Gastroesophageal sphincter (tissue), 4 donors: ENCODE results near the gene PLEKHA7. TPM values are rescaled to one million over a fixed set of nuclear protein-coding genes. Genes with fewer than 3 reads are reported as not detected.
A peak's percentile ranks its signal among the peaks of the same experiment; 100 is the strongest.

ENCODE experiments used
- ATAC-seq: fragments of 150-250 bp; one replicate; pipeline ENCODE4 v1.9.1; 2016; ENCODE audit warnings: mild to moderate bottlenecking, moderate library complexity
- H3K27ac ChIP-seq, 4 donors: fragments of 200-600 bp; sonication (generic) in 3 of 4; 1 replicate in 3 of 4; 2 replicates in 1 of 4; pipeline ENCODE4 v1.5.1; 2016 to 2019
- H3K27me3 ChIP-seq: fragments of 200-600 bp; sonication (generic); one replicate; pipeline ENCODE4 v1.5.1; 2019
- H3K36me3 ChIP-seq, 2 donors: fragments of 200-600 bp; sonication (generic); one replicate each; pipeline ENCODE4 v1.5.1; 2019; ENCODE audit warnings: control low read depth in 1 of 2
- H3K4me1 ChIP-seq, 3 donors: fragments of 200-600 bp; sonication (generic); 1 replicate in 2 of 3; 2 replicates in 1 of 3; pipeline ENCODE4 v1.5.1; 2016 to 2019; ENCODE audit warnings: control low read depth in 2 of 3
- H3K4me3 ChIP-seq, 2 donors: fragments of 200-600 bp; sonication (generic); one replicate each; pipeline ENCODE4 v1.5.1; 2019; ENCODE audit warnings: mild to moderate bottlenecking in 1 of 2, moderate library complexity in 1 of 2
- H3K9me3 ChIP-seq, 3 donors: fragments of 200-600 bp; sonication (generic); one replicate each; pipeline ENCODE4 v1.5.1; 2017 to 2019; ENCODE audit warnings: control low read depth in 2 of 3
- CTCF ChIP-seq, 4 experiments: fragments of 200-600 bp in 2 of 4; fragments of 450-650 bp in 2 of 4; sonication (generic) in 1 of 4; IDR thresholded peaks; one replicate each; pipeline ENCODE4 v1.5.1; 2017 to 2019; ENCODE audit warnings: antibody characterized with exemption in 4 of 4, mild to moderate bottlenecking in 2 of 4, moderate library complexity in 2 of 4
- EP300 ChIP-seq: sonication (generic); formaldehyde crosslinking; IDR thresholded peaks from one replicate; pipeline ENCODE4 v1.6.1; 2017; ENCODE audit warnings: antibody characterized with exemption, mild to moderate bottlenecking
- POLR2A ChIP-seq, 2 donors: fragments of 450-650 bp; IDR thresholded peaks; one replicate each; pipeline ENCODE4 v1.6.1; 2017; ENCODE audit warnings: antibody characterized with exemption in 2 of 2, mild to moderate bottlenecking in 2 of 2, moderate library complexity in 1 of 2
- POLR2AphosphoS5 ChIP-seq: sonication (generic); formaldehyde crosslinking; IDR thresholded peaks from one replicate; pipeline ENCODE4 v1.6.1; 2017; ENCODE audit warnings: antibody characterized with exemption
- WGBS, 2 donors: methylation state at CpG; one replicate each; pipeline ENCODE4 v1.1.5; 2018; ENCODE audit warnings: low coverage in 1 of 2; 5-methylcytosine and 5-hydroxymethylcytosine counted together
- total RNA-seq, 4 donors: library from RNA; depleted of rRNA; stranded (reverse); fragments of >200 nt; gene quantifications; one replicate each; pipeline ENCODE4 v1.1.0, GENCODE V29; 2016

Gene PLEKHA7
- total RNA-seq, 4 donors from 2014 or later, result 8.6 to 13.2 (median 12.2) TPM

DNA sequence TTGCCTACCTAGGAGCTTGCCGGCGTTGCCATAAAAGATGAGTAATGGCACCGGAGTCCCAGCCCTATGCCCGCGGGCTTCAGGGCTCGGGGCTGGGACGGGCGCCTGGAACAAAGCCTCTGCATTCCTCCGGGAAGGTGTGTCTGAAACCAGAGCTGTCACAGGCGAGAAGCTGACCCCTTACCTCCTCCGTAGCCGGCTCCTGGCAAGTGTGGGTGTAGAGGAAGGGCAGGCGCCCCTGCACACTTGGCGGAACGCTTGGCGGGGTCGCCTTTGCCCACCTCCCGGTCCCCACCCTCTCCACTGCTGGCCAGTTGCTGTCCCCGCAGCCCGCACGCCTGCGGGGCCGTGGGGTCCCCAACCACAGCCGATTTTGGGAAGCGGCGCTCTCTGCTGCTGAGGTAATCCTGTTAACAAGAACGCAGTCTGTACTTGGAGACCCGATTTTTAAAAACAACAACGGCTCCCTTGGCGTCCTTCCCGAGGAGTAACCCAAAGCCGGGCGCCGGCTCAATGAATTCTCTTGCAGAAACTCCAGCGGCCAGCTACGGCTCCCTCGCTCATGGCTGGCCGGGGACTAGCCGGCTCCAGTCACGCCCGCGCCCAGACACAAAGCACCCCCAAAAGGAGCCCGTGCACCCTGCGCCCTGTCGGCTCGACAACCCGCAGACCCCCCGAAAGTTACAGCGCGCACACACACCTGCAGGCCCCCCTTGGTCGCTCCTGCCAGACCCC, 89.2 kb downstream of the PLEKHA7 start:
- Histone ChIP-seq H3K27me3 (no peaks in the 10 kb centered on the region), H3K4me1 (peaks cover 0 to 31% (median 10%) of the 10 kb centered on the region in 3 donors), H3K27ac (peak overlapping the region in 2 of 4 donors; percentile 58 to 74), H3K36me3 (no peaks in the 10 kb centered on the region), H3K9me3 (no peaks in the 10 kb centered on the region), H3K4me3 (peak overlapping the region; percentile 46 to 62)
- WGBS, 2 donors, result 0% methylated on average over 3 of the region's 51 CpGs; no CpG with 5 or more reads in 1 of the 2 donors
- ATAC-seq, result peak; percentile 53
- no peak for TF ChIP-seq EP300
- TF ChIP-seq CTCF (IDR thresholded peaks at IDR 0.05), result no peak
- peak; percentile 5 for TF ChIP-seq POLR2AphosphoS5

DNA sequence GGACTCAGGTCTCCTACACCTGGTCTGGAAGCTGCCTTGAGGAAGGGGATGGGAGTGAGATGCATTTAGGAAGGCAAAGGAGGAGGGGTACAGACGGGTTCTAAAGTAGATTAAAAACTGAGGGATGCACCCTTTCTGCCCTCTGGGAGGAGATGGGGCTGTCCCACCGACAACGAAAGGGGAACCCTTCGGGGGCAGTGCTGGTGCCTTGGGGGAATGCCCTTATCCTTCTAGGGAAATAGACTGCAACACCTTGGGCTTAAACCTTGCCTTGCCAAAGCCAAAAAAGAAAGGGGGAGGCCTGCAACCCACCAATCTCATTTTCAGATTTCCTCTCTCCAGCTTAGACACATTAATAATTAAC, 89.8 kb downstream of the PLEKHA7 start:
- WGBS, 2 donors, result 20 to 53% methylated on average over 1 to 4 of the region's 4 CpGs
- H3K4me1 ChIP-seq, result peaks cover 0 to 31% (median 10%) of the 10 kb centered on the region in 3 donors

DNA sequence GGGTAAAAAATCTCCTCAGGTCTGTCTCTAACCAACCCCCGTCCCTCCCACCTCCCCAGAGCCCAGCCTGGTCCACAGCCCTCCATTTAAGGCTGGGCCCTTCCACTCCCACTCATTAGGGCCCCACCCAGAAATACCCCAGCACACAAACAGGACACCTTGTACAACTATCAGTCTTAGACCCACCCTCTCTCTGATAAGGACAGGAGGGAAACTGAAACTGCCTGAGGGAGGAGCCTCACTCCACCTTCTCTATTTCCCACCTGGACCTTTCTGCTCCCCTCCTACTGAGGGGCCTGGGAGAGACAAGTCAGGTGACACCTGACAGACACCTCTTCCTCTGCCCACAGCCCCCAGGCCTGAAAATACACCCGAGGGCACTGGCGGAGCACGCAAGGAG, 90.2 kb downstream of the PLEKHA7 start:
- H3K4me1 ChIP-seq, result peaks cover 0 to 31% (median 10%) of the 10 kb centered on the region in 3 donors
- 40 to 100% methylated on average over 1 of the region's 4 CpGs for WGBS, 2 donors
- no peaks in the 10 kb centered on the region for H3K9me3 ChIP-seq
- TF ChIP-seq POLR2A (IDR thresholded peaks at IDR 0.05), result no peak
- TF ChIP-seq POLR2AphosphoS5, result no peak
- TF ChIP-seq CTCF (IDR thresholded peaks at IDR 0.05), result no peak
- TF ChIP-seq EP300, result no peak
- no peak for ATAC-seq
- H3K27ac ChIP-seq, result peak overlapping the region in 1 of 4 donors; percentile 74
- no peaks in the 10 kb centered on the region for H3K27me3 ChIP-seq
- no peaks in the 10 kb centered on the region for H3K36me3 ChIP-seq
- peak overlapping the region in 1 of 2 donors; percentile 62 for H3K4me3 ChIP-seq

More for the DNA sequence above, 89.8 kb downstream of the PLEKHA7 start:
- TF ChIP-seq CTCF (IDR thresholded peaks at IDR 0.05), result no peak
- no peak for TF ChIP-seq POLR2AphosphoS5
- TF ChIP-seq EP300, result no peak
- Histone ChIP-seq H3K27ac (peak overlapping the region in 2 of 4 donors; percentile 58 to 74), H3K27me3 (no peaks in the 10 kb centered on the region), H3K9me3 (no peaks in the 10 kb centered on the region), H3K36me3 (no peaks in the 10 kb centered on the region), H3K4me3 (peak overlapping the region; percentile 46 to 62)
- ATAC-seq, result no peak

DNA sequence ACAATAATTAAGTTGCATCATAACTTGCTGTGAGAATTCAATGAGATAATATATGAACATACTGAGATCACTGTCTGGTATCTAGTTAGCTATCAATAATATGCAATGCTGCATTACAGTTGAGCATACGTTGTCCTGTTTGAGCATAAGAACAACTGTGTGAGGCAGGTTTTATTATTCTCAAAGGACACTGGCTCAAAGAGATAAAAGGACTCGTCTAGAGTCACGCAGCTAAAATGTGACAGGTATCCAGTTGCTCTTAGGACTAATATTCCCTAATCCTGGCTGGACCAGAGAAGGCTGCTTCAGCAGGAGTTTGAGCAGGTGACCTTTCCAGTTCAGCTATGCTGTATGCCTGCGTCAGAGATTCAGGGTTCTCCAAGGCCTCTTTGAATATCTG, 92.5 kb downstream of the PLEKHA7 start:
- H3K36me3 ChIP-seq, result no peaks in the 10 kb centered on the region
- TF ChIP-seq EP300 (no peak), POLR2A (IDR thresholded peaks at IDR 0.05) (no peak), POLR2AphosphoS5 (no peak), CTCF (IDR thresholded peaks at IDR 0.05) (no peak)
- ATAC-seq, result no peak
- H3K9me3 ChIP-seq, result no peaks in the 10 kb centered on the region
- H3K4me3 ChIP-seq, result no peak overlapping the region
- no peak overlapping the region for H3K27ac ChIP-seq
- peaks cover 0 to 31% (median 10%) of the 10 kb centered on the region in 3 donors for H3K4me1 ChIP-seq
- H3K27me3 ChIP-seq, result no peaks in the 10 kb centered on the region
- WGBS, 2 donors, result 71 to 95% methylated on average over 4 of the region's 4 CpGs

- Histone ChIP-seq H3K36me3 (no peaks in the 10 kb centered on the region), H3K9me3 (no peaks in the 10 kb centered on the region), H3K4me1 (peaks cover 0 to 24% (median 8%) of the 10 kb centered on the region in 3 donors), H3K4me3 (no peak overlapping the region), H3K27ac (no peak overlapping the region), H3K27me3 (no peaks in the 10 kb centered on the region)
- ATAC-seq, result no peak
- 83 to 88% methylated on average over 4 of the region's 4 CpGs for WGBS, 2 donors
- no peak for TF ChIP-seq EP300
- TF ChIP-seq POLR2AphosphoS5, result no peak
Observed at GRCh38 chr11:16921019-16921418, 93.2 kb downstream of the PLEKHA7 start.
